GM19397 (cell line): Measurements from ENCODE around the gene MC3R.
"Not testable (repeated sequence)": the region's sequence is repeated elsewhere in the genome, so short reads cannot be mapped to it uniquely, and the experiment has no call there.

Experiments used
- ATAC-seq: cut with Tn5 transposase; IDR thresholded peaks from one replicate; pipeline ENCODE4 v1.9.1; 2021; ENCODE audit warnings: mild to moderate bottlenecking, moderate library complexity; ENCODE audit not compliant: unreplicated experiment

MC3R gene

GRCh38 chr20:56247954-56248782 lies at the start of gene MC3R:
Gene MC3R (plus strand): TSS chr20:56248732. CDS start chr20:56248844, 112 bp downstream.
- ATAC-seq, result peak; percentile 70

GRCh38 chr20:56200456-56200855 lies 48.1 kb upstream of the MC3R start:
- no peak for ATAC-seq

DNA sequence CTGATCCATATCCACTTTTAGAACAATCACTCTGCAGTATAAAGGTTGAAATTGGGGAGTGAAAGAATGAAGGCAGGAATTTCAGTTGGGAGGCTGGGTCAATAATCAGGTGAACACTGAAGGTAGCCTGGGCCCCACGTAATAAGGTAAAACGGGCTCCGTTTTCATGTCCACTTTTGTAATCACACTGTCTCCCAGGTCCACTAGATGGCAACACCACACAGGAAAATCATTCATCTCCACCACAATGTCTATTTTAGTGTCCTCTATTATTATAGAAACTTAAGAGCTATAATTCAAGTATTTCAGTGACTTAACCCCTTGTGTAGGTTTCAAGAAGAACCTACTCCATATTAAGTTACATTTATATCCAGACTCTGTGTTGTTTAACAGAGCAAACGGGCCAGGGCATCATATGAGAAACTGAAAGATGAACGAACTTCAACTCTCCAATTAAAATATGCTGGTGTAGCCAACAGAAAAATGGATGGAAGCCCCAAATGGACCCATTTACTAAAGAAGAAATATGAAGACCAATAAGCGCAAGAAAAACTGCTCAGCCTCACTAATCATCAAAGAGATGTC lies 45.9 kb upstream of the MC3R start:
- ATAC-seq, result no peak

DNA sequence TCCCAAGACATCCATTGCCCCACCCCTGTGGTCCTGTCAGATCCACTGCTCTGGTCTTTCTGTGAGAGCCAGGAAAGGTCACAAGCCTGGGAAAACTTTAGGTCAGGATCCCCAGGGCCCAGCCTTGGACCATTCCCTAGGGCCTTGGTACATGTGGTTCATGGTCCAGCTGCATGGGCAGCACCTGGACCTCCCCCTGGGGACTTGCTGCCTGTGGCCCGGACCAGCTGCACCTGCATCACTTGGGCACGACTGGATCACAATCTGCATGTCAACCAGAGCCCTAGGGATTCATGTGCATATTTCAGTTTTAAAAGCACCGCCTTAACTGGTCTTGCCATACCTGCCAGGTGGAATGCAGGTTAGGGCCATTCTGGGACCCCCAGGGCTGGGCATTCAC lies 44.3 kb upstream of the MC3R start:
- no peak for ATAC-seq

DNA sequence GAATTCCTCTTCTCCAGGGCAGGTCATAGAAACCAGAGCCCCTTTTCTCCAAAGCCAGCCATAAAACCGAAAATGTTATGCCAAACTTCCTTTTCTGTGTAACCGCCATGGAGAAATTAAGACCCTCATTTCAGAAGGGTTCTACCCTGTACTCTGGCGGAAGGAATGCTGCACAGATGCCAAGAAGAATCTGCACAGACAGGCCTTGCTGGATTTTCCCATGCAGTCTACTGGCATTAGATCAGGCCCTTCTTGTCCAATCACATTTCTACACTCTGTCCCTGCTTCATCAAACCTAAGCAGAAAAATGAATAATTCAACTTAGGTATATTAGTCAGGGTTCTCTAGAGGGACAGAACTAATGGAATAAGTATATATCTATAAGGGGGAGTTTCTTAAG lies 43.2 kb upstream of the MC3R start:
- ATAC-seq, result no peak

DNA sequence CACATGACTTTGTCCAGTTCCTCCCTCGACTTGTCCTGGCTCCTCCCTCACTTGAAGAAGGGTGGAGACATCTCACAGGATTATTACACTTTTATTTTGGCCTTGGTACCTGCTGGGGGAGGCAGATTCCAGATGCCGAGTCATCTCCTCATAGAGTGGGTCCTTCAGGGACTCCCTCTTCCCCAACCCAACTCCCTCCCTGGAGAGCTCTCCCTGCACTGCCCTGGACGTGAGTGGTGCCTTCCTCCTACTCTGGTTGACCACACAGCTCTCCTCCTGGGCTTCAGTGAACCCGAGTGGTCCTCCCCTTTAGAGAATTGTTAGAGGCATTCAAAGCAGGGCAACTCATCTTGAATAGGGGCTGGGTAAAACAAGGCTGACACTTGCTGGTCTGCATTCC lies 40.9 kb upstream of the MC3R start:
- ATAC-seq, result no peak

DNA sequence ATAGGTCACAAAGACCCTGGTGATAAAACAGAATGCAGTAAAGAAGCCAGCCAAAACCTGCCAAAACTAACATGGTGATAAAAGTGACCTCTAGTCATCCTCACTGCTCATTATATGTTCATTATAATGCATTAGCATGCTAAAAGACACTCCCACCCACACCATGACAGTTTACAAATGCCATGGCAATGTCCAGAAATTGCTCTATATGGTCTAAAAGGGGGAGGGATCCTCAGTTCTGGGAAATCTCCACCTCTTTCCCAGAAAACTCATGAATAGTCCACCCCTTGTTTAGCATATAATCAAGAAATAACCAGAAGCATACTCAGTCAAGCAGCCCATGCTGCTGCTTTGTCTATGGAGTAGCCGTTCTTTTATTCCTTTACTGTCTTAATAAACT lies 40.4 kb upstream of the MC3R start:
- ATAC-seq, result no peak

GRCh38 chr20:56211051-56211450 lies 37.5 kb upstream of the MC3R start:
- no peak for ATAC-seq

DNA sequence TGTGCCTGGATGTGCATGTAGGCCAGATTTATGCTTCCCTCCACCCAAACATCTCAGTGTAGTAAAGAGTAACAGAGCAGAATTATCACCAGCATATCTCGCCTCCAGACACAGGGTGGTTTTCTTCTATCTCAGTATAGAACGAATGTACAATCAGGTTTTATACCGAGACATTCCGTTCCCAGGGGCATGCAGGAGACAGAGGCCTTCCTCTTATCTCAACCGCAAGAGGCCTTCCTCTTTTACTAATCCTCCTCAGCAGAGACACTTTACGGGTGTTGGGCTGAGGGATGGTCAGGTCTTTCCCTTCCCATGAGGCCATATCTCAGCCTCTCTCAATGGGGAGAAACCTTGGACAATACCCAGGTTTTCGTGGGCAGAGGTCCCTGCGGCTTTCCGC lies 36.4 kb upstream of the MC3R start:
- no peak for ATAC-seq

DNA sequence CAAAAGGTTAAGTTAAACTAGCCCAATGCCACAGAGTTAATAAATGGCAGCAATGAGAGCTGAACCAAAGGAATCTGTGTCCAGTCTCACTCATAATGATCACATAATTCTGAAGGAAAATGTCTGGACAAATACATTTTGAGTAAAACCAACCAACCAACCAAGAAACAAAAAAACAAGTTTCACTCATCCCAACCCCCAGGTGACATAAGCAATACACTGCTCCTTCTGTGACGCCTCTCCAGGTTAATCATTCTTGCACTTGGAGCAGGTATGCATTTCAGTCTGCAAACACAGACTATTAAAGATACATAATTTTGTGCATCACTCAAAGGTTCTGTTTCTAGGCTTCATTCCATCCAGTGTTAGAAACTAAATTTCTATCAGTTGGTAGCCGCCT lies 35.2 kb upstream of the MC3R start:
- no peak for ATAC-seq

GRCh38 chr20:56215115-56215514 lies 33.4 kb upstream of the MC3R start:
- no peak for ATAC-seq

DNA sequence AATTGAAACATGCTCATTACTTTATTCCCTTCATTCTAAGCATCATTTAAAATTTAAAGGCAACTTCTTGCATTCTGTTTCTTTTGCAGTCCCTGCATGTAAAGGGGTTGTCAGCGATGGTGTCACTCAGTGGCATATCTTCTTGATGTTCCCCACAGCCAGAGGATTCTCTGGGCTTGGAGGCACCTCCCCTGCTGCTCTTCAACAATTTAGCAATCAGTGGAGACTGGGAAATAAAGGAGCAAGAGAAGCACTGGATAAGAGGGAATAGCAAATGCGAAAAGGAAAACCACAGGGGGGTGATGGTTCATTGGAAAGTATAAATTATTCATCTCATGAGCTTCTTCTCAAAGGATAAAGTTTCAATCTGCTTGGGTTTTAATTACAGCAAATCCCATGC lies 30.7 kb upstream of the MC3R start:
- ATAC-seq, result no peak

- ATAC-seq, result not testable (repeated sequence)
Observed at GRCh38 chr20:56221186-56221585, 27.3 kb upstream of the MC3R start.

- no peak for ATAC-seq
Observed at GRCh38 chr20:56222201-56222600, 26.3 kb upstream of the MC3R start.

DNA sequence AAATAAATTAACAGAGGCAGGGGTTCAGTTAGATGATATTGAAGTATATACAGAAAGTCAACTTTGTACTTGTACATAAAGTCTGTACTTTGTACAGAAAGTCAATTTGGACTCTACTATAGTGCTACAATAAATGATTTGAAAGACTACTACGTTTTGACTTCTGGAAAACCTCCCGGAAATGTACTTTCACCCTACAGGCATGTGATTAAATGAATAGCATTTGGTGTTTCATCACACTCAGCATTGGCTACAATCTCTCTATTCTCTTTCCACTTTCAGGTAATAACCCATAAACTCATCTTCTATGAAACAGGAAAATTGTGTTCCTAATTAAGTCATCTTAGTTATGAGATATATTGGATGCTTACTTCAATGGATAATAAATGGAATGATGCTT lies 25.6 kb upstream of the MC3R start:
- ATAC-seq, result no peak

DNA sequence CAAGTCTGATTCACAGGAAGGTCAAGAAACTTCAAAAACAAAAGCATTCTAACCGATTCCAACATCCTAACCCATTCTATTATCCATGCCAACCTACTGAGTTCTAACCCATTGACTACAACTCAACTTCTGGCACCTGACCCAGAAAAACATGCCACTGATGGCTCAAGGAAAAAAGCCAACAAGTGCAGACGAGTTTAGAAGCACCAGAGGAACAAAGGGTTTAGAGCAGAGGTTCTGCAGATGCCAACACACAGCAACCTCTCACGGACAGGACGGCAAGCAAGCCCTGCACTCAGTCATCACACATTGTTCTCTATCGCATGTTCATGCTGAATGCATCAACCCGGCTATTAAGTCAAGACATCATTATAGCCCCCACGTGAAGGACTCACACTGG lies 25.2 kb upstream of the MC3R start:
- no peak for ATAC-seq

GRCh38 chr20:56228021-56228420 lies 20.5 kb upstream of the MC3R start:
- no peak for ATAC-seq

DNA sequence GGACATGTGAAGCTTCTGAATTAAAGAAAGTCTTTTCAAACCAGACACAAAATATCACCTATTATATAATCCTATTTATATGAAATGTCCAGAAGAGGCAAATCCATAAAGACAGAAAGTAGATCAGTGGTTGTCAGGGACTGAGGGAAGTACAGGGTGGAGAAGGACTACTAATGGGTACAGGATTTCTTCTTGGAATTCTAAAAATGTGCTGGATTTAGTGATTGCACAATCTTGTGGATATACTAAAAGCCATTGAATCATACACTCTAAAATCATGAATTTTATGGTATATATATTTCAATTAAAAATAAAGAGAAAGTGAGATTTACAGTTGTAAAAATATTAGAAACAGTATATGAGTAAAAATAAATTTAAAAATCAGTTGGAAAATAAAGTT lies 18.7 kb upstream of the MC3R start:
- no peak for ATAC-seq

DNA sequence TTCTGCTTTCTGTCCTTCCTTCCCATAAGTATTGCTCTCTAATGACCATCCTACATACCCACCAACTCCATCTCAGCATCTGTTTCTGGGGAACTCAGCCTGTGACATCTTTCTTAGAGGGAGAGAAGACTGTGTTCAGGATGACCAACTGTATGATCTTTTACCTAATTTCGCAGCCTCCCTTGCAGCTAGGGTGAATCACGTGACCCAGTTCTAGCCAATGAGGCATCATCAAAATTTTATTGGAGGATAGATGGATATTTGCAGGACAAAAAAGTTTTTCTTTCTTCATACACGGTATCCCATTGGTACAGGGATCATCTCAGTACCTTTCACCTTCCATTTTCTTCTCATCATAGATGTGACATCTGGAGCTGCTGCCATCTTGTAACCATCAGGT lies 14.4 kb upstream of the MC3R start:
- ATAC-seq, result no peak

DNA sequence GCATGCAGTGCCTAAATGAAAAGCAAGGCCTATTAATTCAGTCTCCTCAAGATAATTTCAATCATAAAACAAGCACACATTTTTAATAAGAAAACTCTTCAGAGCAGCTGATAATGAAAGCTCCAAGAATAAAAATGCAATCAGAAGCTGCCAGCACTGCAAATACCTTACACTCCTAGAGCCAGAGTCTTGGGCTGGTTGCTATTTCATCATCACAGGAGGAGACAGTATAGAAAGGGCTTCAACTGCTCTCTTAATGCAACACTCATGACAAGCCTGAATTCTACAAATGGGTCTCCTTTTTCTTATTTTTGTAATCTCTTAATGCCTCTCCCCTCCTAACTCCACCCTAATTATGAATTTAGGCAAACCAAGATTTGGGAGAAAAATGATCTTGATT lies 11.2 kb upstream of the MC3R start:
- ATAC-seq, result no peak

DNA sequence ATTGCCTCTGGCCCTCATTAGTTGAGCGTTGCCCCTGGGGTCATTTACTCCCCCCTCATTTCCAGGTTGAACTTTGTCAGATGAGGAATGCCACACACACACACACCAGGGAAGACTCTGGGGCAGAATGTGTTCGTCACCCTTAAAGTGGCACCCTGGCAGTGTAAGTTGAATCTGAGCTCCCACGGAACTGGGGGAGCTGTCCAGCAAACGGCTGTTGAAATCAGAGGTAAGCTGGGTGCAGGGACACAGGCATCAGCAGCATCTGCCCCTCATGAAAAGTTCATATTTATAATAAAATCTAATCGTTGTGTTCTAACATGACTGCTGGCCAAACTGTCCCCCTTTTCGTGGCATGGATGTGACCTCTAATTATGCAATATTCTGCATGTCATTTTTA lies 4.3 kb upstream of the MC3R start:
- ATAC-seq, result no peak

DNA sequence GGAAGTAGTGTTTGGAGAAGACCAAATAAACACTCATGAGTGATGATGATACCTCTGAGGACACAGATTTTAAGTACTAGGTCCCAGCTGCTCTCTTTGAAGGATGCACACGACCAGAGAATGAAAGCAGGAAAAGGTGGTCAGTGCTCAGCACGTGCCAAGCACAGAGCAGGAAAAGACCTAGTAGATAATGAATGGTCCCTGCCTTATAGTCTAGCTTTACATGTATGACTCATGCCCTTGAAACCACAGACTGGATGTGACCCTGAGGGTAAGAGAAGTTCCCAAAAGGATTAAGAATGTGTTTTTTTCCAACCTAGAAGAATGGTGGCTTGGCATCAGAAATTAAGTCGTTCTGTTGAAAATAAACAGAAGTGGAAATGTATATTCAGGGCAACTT lies 2.8 kb upstream of the MC3R start:
- no peak for ATAC-seq
